ENCODE results near the gene TSPAN18. TPM values are rescaled to one million over a fixed set of nuclear protein-coding genes. Genes with fewer than 3 reads are reported as not detected.
A peak's percentile ranks its signal among the peaks of the same experiment; 100 is the strongest.

TSPAN18 gene
- total RNA-seq, 4 donors from 2014 or later, result 2.2 to 18.1 (median 3.4) TPM

DNA sequence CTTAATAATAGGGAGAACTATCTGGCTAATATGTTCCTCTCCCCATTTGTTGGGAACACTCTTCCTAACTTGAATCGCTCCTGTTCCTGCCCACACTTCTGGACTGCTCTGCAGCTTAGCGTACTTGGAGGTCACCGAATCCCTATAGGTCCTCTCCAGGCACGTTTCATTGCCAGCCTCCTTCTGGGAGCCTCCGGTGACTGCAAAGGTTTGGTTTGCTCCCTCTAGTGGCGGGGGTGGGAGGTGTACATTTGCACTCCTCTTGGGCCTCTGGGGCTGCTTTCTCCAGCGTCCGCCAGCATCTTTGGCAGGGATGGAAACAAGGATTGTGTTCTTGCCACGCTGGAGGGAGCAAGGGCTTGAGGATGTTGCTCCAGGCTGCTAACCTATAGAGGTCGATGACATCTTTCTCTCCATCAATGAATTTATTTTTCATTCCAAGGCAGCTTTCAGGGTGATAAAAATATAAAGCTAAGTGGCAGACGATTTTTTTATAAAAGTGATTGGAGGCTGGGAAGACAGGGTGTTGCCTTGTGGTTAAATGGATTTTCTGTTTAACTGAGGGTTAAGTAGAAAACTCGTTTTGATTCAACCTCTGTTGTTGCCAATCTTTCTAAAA is 48.7 kb downstream of the TSPAN18 start:
- TF ChIP-seq, protein P1, sequence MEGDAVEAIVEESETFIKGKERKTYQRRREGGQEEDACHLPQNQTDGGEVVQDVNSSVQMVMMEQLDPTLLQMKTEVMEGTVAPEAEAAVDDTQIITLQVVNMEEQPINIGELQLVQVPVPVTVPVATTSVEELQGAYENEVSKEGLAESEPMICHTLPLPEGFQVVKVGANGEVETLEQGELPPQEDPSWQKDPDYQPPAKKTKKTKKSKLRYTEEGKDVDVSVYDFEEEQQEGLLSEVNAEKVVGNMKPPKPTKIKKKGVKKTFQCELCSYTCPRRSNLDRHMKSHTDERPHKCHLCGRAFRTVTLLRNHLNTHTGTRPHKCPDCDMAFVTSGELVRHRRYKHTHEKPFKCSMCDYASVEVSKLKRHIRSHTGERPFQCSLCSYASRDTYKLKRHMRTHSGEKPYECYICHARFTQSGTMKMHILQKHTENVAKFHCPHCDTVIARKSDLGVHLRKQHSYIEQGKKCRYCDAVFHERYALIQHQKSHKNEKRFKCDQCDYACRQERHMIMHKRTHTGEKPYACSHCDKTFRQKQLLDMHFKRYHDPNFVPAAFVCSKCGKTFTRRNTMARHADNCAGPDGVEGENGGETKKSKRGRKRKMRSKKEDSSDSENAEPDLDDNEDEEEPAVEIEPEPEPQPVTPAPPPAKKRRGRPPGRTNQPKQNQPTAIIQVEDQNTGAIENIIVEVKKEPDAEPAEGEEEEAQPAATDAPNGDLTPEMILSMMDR (IDR thresholded peaks at IDR 0.05), result peak in 1 of 3 donors; percentile 16
- ATAC-seq (ENCODE audit: low FRiP score) (peak; percentile 39), DNase-seq (ENCODE audit: low spot score) (peak; percentile 29)

- TF ChIP-seq, protein P1 (IDR thresholded peaks at IDR 0.05), result no peak
- DNase-seq (ENCODE audit: low spot score) (no peak), ATAC-seq (ENCODE audit: low FRiP score) (no peak)
Observed at GRCh38 chr11:44775985-44776446, 49.3 kb downstream of the TSPAN18 start.

GRCh38 chr11:44776551-44777208 is 49.9 kb downstream of the TSPAN18 start:
- DNase-seq (ENCODE audit: low spot score) (no peak), ATAC-seq (ENCODE audit: low FRiP score) (no peak)
- TF ChIP-seq, protein P1 (IDR thresholded peaks at IDR 0.05), result no peak

- TF ChIP-seq, protein P1 (IDR thresholded peaks at IDR 0.05), result no peak
- DNase-seq (ENCODE audit: low spot score) (no peak), ATAC-seq (ENCODE audit: low FRiP score) (no peak)
Observed at GRCh38 chr11:44777209-44778194, 50.7 kb downstream of the TSPAN18 start.

DNA sequence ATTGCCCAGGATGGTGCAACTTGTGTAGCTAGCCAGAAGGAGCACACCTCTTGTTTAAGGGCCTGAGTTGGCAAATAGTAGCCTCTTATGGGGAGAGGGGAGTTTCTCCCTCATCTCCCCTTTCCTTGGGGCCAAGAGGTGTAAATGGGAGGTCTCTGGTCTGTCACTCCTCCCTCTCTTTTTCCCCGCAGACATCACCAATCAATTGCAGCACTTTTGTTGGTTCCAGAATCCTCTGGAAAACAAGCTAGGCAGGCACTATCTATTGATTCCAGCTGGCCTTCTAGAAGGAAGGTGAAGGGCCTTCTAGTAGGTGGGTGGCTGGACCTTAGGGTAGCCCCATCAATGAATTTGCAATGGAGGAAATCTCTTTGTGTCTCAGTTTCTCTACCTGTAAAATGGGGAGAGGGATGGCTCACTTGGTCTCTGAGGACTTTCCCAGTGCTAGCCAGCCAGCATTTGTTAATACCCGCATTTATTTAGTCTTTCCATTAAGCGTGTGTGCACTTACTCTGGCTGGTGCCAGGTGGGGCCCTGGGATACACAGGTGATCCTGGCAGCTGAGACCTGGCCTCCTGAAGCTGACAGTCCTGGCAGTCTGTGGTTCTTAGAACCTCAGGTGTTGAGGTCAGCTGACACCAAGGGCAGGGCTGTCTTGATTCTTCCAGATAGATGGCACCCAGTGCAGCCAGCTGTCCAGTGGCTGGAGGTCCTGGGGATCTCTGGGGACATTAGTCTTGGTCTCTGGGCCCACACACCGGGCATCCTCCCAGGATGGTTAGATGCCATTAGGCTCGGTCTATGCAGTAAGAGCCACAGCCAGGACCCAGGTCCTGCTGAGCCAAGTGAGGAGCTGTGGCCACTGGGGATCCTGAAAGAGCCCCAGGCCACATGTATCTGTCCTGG is 51.7 kb downstream of the TSPAN18 start:
- TF ChIP-seq, protein P1 (IDR thresholded peaks at IDR 0.05), result no peak
- ATAC-seq (ENCODE audit: low FRiP score), result no peak

More for the DNA sequence above, 51.7 kb downstream of the TSPAN18 start:
- DNase-seq (ENCODE audit: low spot score), result no peak

Measured in omental fat pad (tissue), 4 donors.